HG02938 (cell line): ENCODE data around the gene GFAP.

Experiments
- ATAC-seq: cut with Tn5 transposase; IDR thresholded peaks from one replicate; pipeline ENCODE4 v1.9.1; 2021; ENCODE audit warnings: mild to moderate bottlenecking, moderate library complexity; ENCODE audit not compliant: unreplicated experiment

Gene GFAP

DNA sequence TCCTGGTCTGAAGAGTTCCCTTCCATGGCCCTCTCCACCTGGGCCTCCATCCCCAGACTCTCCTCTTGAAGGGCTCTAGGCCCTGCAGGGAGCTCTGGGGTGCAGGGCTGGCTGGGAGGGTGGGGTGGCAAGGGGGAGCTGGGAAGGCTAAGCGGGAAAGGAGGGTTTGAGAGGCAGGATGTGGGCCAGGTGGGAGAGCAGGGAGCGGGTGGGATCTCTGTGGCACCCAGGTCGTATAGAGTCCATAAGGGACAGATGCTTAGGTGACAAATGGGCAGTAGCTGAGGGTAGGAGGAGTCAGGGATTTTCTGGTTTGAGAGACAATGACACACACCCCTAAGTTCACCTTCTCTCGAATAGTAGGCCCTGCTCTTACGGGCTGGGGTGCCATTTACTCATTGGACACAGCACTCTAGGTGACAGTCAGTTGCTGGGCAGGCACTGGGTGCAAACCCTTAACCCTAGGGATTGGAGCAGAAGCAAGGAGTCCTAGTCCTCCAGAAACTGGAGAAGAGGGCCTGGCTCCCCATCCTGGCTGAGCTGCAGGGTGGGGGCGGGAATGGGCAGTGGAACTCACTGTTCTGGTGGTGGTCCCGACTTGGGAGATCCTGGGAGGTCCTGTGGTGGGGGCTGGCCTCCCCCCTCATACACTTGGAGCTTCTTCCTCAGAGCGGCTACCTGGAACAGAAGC lies 16.9 kb upstream of the GFAP start:
- ATAC-seq, result no peak

DNA sequence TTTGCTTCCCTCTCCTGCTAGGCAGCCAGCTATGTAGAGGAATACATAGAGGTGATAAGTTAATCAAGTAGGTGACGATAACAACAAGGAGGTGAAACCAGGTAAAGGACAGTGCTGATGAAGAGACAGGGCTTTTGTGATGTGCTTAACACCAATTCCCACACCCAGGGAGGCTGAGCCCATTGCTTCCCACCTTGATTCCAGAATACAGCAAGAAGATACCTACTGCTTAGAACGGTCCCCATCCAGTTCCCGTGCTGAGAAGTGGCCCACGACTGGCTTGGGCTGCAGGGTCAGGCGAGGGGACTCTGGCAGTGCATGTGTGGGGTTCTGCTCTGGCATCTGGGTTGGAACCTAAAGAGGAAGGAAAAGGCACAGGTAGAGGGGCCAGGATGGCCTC lies 16.1 kb upstream of the GFAP start:
- no peak for ATAC-seq

DNA sequence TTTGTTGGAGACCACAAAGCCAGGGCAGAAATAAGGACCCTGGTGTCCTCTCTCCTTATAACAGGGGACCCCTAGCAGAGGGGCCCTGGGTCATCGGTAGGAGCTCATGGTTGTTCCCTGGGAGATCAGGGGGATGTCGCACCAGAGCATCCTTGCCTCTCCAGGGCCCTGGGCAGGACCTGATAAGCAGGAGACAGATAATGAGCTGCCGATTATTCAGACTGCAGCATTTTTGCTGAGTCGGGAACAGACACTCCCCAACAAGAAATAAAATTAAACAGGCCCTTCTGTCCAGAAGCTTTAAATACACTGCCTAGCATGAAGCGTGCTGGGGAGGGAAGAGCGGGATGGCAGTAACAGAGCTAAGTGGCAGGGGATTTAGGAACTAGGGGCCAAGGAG lies 15.4 kb upstream of the GFAP start:
- no peak for ATAC-seq

DNA sequence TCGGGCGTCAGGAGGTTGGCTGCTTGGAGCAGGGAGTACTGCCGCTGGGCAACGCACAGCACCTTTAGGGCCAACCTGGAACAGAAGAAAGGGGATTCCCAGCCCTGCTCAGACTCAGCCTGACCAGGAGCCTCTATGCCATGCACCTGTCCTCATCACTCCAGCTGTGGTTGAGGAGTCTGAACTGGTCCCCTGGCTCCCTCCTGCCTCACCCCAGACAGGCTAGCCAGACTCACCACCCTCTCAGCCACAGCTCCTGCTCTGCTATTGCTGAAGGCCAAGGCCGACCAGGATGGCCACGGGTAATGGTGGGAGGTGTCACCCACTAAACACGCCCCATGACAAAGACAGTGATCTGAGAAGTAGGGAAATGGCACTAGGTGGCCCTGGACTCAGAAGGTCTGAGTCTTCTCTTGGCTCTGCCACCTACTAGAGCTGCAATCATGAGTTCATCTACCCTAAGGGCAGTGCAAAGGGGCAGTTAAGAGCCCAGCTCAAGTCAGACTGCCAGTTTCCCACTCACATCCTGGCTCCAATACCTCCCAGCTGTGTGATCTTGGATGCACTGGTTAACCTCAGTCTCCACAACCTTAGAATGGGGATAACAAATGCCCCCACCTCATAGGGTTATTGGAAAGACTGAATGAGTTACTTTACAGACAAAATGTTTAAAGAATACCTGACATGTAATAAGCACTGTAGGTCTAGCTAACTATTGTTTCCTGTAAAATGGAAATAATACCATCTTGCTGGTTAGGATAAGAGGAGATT lies 13.8 kb upstream of the GFAP start:
- no peak for ATAC-seq

DNA sequence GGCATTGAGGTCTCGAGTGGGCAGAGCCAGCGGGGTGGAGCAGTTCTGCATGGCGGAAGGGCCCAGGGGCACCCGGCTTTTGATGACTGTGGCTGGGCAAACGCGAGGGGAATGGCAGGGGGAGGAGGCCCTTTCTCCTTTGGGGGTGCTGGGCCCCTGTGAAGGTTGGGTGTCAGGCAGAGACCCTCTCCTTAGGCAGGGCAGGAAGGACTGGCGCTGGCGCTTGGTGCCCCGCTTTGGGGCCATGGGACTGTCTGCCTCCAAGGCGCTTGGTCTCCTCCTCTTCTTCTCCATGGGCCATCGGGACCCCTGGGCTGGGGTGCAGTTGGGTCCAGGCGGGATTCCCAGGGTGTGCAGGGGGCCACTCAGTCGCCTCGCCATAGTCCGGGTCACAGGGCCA lies 12.8 kb upstream of the GFAP start:
- ATAC-seq, result no peak

DNA sequence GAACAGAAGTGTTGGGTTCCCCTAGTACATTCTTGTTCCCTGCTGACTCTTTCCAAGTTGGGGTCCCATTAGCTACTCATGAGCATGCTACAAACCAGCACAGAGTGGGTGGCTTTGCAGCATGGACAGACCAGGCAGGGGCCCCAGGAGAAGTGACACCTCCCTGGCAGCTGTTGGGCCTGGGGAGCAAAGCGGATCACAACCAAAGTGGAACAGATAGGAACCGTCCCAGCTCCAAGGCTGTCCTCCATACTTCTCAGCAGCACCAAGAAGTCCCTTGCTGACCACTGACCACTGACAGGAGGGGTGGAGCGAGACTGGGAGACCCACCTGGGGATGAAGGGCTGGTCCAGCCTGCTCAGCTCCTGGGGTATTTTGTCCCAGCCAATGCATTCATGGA lies 12.4 kb upstream of the GFAP start:
- ATAC-seq, result no peak

DNA sequence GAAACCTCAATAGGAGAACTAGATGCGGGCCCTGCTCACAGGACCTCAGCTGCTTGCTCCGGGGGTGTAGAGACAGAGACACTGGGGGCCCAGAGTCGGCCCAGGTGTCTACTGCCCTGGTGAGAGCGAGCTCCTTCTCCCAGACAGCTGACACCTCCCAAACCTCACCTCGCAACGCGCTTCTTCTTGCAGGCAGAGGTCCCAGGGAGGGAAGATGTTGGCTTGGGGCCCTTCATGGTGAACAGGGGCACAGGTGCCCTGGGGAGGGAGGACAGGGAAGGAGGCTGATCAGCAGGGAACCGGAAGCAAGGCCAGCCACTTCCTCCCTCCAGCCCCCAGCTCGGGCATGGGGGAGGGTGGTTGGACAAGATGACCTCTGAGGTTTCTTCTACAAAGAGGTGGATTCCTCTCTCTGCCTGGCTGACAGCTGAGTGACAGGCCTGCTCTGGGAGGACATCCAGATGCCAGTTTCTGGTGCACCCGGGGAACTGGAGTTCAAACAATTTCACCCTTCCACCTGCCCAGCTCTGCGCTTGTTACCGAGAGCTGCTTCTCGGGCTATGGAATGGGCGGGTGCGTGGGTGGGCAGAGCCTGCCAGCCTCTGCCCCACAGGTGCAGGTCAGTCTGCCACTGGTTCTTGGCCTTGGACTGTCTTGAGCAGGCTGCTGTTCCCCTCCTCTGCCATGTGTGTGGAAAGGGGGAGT lies 11.7 kb upstream of the GFAP start:
- ATAC-seq, result no peak

DNA sequence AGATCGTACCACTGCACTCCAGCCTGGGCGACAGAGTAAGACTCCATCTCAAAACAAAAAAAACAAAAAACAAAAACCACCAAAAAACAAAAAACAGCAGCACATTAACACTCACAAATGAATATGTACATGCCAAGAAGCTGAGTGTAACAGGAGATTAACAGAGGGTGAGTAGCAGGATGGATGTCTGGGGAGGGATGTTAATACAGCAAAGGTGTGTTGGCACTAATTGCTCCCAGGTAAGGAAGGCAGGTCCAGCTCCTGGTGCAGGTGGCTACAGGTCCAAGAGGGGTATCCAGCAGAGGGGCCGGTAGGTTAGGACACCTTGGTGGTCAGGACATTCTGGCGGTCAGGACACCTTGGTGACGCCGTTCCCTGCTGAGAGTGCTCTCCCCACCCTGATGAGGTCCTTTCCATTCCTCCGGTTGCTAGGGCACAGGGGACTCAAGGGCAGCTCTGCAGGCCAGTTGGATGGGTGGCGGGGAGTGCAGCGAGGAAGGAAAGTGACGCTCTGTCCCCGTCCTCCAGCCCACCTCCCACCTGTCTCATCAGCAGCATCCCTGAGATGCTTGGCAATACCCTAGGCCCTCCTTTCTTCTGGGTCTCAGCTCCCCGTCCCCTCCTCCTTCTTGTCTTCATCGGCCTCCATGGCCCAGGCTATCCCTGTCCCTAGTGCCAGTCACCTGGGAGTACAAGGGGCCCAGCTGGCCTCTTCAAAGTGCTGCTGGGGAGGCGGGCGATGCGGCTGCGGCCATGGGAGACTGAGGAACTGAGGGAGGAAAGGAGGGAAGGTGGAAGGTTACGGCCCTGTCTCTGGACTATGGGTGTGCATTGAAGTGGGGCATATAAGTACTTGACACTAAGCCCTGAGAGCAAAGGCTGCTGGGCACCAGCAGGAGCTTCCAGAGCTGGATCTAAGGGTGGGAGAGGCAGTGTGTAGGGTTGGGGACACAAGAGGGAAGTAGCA lies 10.7 kb upstream of the GFAP start:
- ATAC-seq, result no peak

DNA sequence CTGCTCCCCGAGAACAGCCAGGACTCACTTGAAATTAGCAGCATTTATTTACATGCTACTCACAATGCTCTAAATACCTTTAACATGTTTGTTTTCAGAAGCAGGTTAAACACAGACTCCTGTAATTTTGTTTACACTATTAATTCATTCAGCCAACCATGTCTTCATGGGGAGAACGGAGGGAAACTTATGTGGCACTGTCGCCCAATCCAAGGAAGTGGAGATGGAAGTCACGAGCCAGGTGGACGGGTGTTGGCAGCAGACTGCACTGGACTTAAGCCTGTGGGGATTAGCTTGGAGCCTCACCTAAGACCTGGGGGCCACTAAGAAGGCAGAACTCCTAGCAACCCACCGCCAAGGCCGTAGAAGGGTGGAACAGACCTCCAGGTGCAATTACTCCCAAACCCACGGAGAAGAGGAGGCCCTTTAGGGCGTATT lies 8.8 kb upstream of the GFAP start:
- no peak for ATAC-seq

DNA sequence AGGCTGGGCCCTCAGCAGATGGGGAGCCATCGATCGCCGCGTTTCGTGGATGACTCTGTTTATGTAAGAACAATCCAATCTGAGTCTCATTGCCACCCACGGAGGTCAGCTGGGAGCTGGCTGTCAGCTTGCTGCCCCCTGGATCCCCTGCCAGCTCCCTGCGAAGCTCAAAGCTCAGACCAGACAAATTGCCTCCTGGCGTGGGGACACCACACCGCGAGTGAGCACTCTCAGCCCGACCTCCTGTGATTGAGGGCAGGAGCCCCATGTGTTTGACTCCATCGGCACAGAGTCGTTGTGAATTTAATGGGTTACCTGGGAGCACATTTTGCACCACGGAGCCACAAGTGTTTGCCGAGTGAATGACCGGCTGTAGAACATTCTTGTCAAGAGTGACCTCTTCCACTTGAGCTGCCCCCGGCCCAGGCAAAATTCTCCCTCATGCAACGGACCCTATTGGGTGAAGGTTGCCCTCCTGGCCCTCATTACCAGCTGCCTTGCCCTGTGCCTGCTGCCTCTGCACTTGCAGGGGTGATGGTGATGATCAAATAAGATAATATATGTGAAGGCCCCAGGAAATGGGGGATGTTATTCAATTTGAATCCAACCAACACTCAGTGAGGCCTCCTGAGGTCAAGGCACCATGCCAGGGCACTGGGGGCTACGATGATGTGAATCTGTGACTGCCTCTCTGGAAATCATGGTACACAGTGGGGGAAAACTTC lies 7.6 kb upstream of the GFAP start:
- ATAC-seq, result no peak

DNA sequence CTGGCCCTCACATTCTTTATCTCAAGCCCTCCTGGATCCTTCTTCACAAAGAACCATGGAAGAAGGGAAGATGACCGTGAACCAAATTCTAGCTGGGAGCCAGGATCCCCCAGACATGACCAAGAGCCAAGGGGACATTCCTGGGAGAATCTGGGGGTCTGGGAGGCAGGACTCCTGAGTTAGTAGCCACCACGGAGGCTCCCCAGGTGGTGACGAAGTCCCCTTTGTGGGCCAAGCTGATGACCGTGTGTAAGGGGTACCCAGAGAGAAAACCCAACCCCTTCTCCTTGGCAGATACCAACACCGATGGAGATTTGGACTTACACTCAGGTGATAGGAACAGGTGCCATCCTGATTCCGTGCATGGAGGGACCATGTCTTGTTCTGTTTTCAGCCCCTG lies 6.8 kb upstream of the GFAP start:
- no peak for ATAC-seq

DNA sequence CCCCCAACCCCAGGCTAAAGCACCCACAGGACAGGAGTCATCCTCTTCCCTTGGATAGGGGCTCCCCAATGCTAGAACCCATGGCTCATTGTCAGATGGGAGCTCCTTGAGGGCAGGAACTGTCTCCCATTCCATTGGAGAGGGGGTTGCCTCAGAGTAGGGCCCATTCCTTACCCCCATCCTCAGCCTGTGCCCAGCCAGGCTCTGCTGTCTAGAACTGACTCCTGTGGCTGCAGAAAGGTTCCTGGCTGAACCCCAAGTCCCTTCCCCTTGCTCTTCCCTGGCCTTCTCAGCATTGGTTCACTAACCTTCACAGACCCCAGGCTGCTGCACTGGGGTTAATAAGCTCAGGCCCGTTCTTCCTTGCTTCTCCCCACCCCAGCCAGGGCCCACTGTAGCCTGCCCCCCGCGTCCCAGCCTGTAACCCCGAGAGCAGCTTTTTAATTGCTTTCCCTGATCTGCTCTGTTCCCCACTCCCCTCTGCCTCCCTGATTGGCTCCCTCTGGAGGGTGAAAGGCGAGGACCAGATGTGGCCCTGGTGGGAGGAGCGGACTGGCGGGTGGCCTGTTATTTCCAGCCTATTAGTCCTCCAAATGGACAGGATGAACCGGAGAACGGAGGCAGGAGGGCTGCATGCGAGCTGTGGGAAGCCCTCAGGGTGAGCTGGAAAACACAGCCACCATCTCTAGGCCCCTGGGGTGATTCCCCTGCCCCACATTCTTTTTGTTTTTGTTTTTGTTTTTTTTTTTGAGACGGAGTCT lies 6.0 kb upstream of the GFAP start:
- ATAC-seq, result no peak

DNA sequence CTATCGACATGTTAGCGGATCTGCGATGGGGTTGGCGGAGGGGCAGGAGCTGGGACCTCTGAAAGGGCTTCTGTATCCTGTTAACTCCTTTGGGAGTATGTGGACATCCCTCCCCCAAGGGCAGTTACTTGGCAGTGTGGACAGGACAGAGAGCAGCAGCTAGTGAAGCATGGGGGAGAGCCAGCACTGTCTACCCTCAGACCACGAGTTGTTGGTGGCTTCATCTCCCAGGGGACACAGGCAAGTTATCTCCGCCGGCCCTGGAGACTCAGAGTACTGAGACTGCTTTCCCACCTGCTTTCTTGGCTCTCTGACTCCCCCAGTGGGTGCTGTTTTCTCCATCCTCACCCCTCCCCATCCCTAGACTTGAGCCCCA lies 5.3 kb upstream of the GFAP start:
- ATAC-seq, result no peak

DNA sequence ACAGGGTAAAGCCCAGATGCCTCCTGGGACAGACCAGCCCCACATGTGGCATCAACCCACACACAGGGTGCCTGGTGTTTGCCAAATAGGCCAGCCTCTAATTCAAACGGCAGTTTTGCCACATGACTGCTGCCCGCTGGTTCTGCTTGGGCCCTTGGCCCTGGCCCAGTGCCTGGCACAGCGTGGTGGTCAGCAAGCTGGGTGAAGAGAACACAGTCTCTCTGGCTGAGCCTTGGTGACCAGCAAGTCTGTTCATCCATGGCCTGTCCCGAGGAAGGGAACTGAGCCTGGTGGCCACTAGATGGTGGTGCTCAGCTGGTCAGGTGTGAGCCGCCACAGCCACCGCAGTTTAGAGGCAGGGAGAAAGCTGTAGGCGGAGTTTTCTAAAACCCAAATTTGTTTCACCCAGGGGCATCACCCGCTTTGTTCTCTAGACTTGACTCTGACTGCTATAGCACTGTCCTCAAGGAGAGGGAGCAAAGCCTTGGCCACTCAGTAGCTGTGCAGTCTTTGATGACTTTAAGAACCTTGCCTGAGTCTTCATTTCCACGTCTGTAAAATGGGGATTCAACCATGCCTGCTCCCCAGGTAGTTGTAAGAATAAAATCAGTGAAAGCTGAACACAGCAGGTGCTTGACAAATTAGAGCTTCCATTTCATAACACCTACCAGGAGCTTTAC lies 4.7 kb upstream of the GFAP start:
- peak; percentile 63 for ATAC-seq

DNA sequence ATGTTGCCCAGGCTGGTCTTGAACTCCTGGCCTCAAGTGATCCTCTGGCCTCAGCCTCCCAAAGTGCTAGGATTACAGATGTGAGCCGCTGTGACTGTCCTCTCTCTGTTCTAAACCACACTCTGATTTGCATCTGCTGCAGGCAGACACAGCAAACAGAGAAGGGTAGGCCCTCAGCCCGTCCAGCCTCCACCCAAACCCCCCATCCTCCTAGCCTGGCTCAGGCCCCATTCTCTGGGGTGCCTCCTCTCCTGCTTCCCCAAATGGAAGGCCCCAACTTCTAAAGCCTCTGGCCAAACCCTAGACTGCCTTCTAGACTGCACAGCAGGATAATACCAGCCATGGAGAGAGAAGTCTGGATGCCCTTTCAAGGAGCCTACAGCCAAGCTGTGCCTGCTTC lies 4.1 kb upstream of the GFAP start:
- ATAC-seq, result no peak

DNA sequence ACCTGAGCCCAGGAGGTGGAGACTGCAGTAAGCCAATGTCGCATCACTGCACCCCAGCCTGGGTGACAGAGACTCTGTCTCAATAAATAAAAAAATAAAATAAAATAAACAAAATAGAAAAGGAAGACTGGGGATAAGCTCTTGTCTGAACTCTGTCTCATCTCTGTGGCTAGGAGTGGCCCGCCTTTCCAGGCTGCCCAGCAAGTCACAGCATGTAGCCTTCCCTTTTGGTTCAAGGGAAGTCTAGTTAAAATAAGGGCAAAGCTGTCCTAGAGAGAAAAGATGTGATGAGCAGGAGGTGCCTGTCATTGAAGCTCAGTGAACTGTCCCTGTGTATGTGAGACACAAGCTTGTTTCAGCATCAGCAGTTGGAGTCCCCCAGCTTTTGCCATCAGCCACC lies 2.7 kb upstream of the GFAP start:
- no peak for ATAC-seq

DNA sequence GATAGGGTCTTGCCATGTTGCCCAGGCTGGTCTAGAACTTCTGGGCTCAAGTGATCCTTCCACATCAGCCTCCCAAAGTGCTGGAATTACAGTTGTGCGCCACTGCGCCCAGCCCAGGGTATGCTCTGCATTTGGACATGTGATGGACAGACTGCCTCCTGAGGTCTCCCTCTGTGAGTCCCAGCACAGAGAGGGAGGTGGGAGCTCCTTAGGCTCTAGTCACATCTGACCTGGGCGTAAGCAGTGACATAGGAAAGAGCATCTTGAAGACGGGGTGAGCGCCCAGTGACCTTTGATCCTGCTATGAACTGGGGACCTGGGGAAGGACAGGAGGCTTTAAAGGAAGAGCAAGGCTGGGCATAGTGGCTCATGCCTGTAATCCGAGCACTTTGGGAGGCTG lies 2.2 kb upstream of the GFAP start:
- no peak for ATAC-seq

DNA sequence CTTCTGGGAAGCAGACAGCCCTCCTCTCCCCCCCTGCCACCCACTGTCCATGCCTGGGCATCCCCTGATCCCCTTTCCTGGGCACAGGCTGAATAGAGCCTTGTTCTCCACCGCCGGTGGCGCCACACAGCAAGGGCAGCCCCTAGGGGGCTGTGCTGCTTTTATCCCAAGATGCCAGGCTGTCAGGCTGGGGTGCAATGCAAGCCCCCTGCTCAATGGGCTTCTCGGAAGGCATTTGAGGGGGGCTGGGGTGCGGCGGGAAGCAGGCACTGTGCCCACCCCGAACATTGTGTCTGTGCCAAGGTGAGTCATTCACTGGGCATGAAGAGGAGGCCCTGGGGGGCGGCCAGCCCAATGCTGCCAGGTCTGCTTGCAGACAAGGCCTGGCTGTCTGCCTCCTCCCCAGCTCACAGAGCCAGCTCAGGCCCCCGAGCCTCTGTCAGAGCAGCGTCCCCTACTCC lies 1.5 kb upstream of the GFAP start:
- no peak for ATAC-seq
